ENCODE data around the gene IQGAP1.

IQGAP1 gene

GRCh38 chr15:90382320-90382719 is 5.7 kb upstream of the IQGAP1 start:
- CTCF ChIA-PET, result interaction anchor here (1.1 to 1.4 kb wide), 2 partner anchors 15 to 63 kb away, joined by 3 to 4 read pairs; no protein-coding TSS in a partner anchor
- TF ChIP-seq NFRKB (IDR thresholded peaks at IDR 0.05) (no peak), HDGF (IDR thresholded peaks at IDR 0.05; ENCODE audit: borderline replicate concordance) (no peak), ELF4 (IDR thresholded peaks at IDR 0.05) (no peak), ZNF384 (IDR thresholded peaks at IDR 0.05) (no peak), LEF1 (IDR thresholded peaks at IDR 0.05; ENCODE audit: borderline replicate concordance) (no peak), SUZ12 (IDR thresholded peaks at IDR 0.05) (no peak), BHLHE40 (IDR thresholded peaks at IDR 0.05; ENCODE audit: borderline replicate concordance) (no peak), CTBP1 (IDR thresholded peaks at IDR 0.05; ENCODE audit: borderline replicate concordance) (no peak)
- DNase-seq (ENCODE audit: extremely low spot score), result no peak
- POLR2A ChIA-PET, result interaction anchor here (1.0 kb wide), 1 partner anchor 9 kb away, joined by 3 read pairs; no protein-coding TSS in a partner anchor

GRCh38 chr15:90386221-90386620 is 1.8 kb upstream of the IQGAP1 start:
- no peak for TF ChIP-seq SP1 (IDR thresholded peaks at IDR 0.05)
- no peak for TF ChIP-seq FOXA1 (IDR thresholded peaks at IDR 0.05)
- no peak for TF ChIP-seq HDGF (IDR thresholded peaks at IDR 0.05; ENCODE audit: borderline replicate concordance)
- no peak for TF ChIP-seq ARNT (IDR thresholded peaks at IDR 0.05)
- TF ChIP-seq ZNF384 (IDR thresholded peaks at IDR 0.05), result no peak
- TF ChIP-seq PKNOX1 (IDR thresholded peaks at IDR 0.05), result no peak
- TF ChIP-seq CTBP1 (IDR thresholded peaks at IDR 0.05; ENCODE audit: borderline replicate concordance), result no peak
- no peak for TF ChIP-seq BHLHE40 (IDR thresholded peaks at IDR 0.05; ENCODE audit: borderline replicate concordance)
- no peak for TF ChIP-seq NFRKB (IDR thresholded peaks at IDR 0.05)
- TF ChIP-seq L3MBTL2 (conservative IDR thresholded peaks at IDR 0.05), result no peak
- no peak for TF ChIP-seq FOXK2 (IDR thresholded peaks at IDR 0.05)
- TF ChIP-seq TARDBP (IDR thresholded peaks at IDR 0.05), result no peak
- no peak for TF ChIP-seq LEF1 (IDR thresholded peaks at IDR 0.05; ENCODE audit: borderline replicate concordance)

GRCh38 chr15:90388462-90389380 is 679 bp downstream of the IQGAP1 start:
- POLR2A ChIA-PET, result interaction anchor here (0.7 to 2.2 kb wide), 19 partner anchors 8 to 93 kb away, joined by 3 to 36 read pairs (median 6); partner anchors contain the start of gene ZNF774
- TF ChIP-seq ELF4 (IDR thresholded peaks at IDR 0.05) (no peak), FOXA1 (IDR thresholded peaks at IDR 0.05) (no peak), FOXM1 (IDR thresholded peaks at IDR 0.05; ENCODE audit: borderline replicate concordance) (no peak), SP1 (IDR thresholded peaks at IDR 0.05) (no peak), SUZ12 (IDR thresholded peaks at IDR 0.05) (no peak), TARDBP (IDR thresholded peaks at IDR 0.05) (no peak), ZNF384 (IDR thresholded peaks at IDR 0.05) (no peak), LEF1 (IDR thresholded peaks at IDR 0.05; ENCODE audit: borderline replicate concordance) (no peak), BHLHE40 (IDR thresholded peaks at IDR 0.05; ENCODE audit: borderline replicate concordance) (no peak), PKNOX1 (IDR thresholded peaks at IDR 0.05) (no peak), HDGF (IDR thresholded peaks at IDR 0.05; ENCODE audit: borderline replicate concordance) (no peak), CTBP1 (IDR thresholded peaks at IDR 0.05; ENCODE audit: borderline replicate concordance) (no peak), NFRKB (IDR thresholded peaks at IDR 0.05) (no peak), FOXK2 (IDR thresholded peaks at IDR 0.05) (no peak), L3MBTL2 (conservative IDR thresholded peaks at IDR 0.05) (no peak), ARNT (IDR thresholded peaks at IDR 0.05) (no peak)
- peak; percentile 46 for DNase-seq (ENCODE audit: extremely low spot score)
- CTCF ChIA-PET, result interaction anchor here (0.7 to 1.1 kb wide), 2 partner anchors 87 to 111 kb away, joined by 3 to 5 read pairs; no protein-coding TSS in a partner anchor

More at GRCh38 chr15:90386221-90386620, 1.8 kb upstream of the IQGAP1 start:
- POLR2A ChIA-PET, result no interaction called here
- CTCF ChIA-PET, result no interaction called here
- DNase-seq (ENCODE audit: extremely low spot score), result no peak

GRCh38 chr15:90389513-90389912 is 1.5 kb downstream of the IQGAP1 start:
- ChIA-PET CTCF (no interaction called here), POLR2A (interaction anchor here (2.2 kb wide), 1 partner anchor 11 kb away, joined by 36 read pairs; no protein-coding TSS in a partner anchor)
- no peak for DNase-seq (ENCODE audit: extremely low spot score)
- TF ChIP-seq SP1 (IDR thresholded peaks at IDR 0.05) (no peak), ZNF384 (IDR thresholded peaks at IDR 0.05) (peak; percentile 24; the same call in 1 of the 2 replicates), FOXK2 (IDR thresholded peaks at IDR 0.05) (no peak)

- ChIA-PET POLR2A (no interaction called here), CTCF (no interaction called here)
- TF ChIP-seq LEF1 (IDR thresholded peaks at IDR 0.05; ENCODE audit: borderline replicate concordance), result no peak
- no peak for TF ChIP-seq ELF4 (IDR thresholded peaks at IDR 0.05)
- TF ChIP-seq SP1 (IDR thresholded peaks at IDR 0.05), result no peak
- TF ChIP-seq BHLHE40 (IDR thresholded peaks at IDR 0.05; ENCODE audit: borderline replicate concordance), result no peak
- DNase-seq (ENCODE audit: extremely low spot score), result no peak
Measured at GRCh38 chr15:90393040-90393439, 5.0 kb downstream of the IQGAP1 start.

GRCh38 chr15:90394074-90394473 is 6.0 kb downstream of the IQGAP1 start:
- ChIA-PET CTCF (interaction anchor here (1.0 kb wide), 1 partner anchor 254 kb away, joined by 3 read pairs; no protein-coding TSS in a partner anchor), POLR2A (no interaction called here)
- TF ChIP-seq TARDBP (IDR thresholded peaks at IDR 0.05) (no peak), ELF4 (IDR thresholded peaks at IDR 0.05) (no peak)
- DNase-seq (ENCODE audit: extremely low spot score), result no peak

All from HEK293T (cell line).